ENCODE results near the gene PAXX. TPM values are rescaled to one million over a fixed set of nuclear protein-coding genes. Genes with fewer than 3 reads are reported as not detected.

PAXX gene
- total RNA-seq, 1 donor, result 16.6 TPM

GRCh38 chr9:137037035-137037434, 44.8 kb downstream of the PAXX start:
- H3K79me2 ChIP-seq (ENCODE audit: insufficient read depth, low read length), result peaks cover 4% of the 10 kb centered on the region
- no peaks in the 10 kb centered on the region for H3K27me3 ChIP-seq (ENCODE audit: insufficient read depth, low read length)
- no peak overlapping the region for H3K4me2 ChIP-seq (ENCODE audit: insufficient read depth, low read length)
- peaks cover 5% of the 10 kb centered on the region for H3K36me3 ChIP-seq (ENCODE audit: insufficient read depth, low read length)
- no peak overlapping the region for H3K4me3 ChIP-seq (ENCODE audit: insufficient read depth, low read length)
- TF ChIP-seq, protein P1, sequence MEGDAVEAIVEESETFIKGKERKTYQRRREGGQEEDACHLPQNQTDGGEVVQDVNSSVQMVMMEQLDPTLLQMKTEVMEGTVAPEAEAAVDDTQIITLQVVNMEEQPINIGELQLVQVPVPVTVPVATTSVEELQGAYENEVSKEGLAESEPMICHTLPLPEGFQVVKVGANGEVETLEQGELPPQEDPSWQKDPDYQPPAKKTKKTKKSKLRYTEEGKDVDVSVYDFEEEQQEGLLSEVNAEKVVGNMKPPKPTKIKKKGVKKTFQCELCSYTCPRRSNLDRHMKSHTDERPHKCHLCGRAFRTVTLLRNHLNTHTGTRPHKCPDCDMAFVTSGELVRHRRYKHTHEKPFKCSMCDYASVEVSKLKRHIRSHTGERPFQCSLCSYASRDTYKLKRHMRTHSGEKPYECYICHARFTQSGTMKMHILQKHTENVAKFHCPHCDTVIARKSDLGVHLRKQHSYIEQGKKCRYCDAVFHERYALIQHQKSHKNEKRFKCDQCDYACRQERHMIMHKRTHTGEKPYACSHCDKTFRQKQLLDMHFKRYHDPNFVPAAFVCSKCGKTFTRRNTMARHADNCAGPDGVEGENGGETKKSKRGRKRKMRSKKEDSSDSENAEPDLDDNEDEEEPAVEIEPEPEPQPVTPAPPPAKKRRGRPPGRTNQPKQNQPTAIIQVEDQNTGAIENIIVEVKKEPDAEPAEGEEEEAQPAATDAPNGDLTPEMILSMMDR (IDR thresholded peaks at IDR 0.05; ENCODE audit: extremely low read depth, low read depth, low read length), result no peak
- no peak overlapping the region for H2AFZ ChIP-seq (ENCODE audit: low read length)
- H4K20me1 ChIP-seq (ENCODE audit: insufficient read depth, low read length), result peaks cover 3% of the 10 kb centered on the region
- H3K27ac ChIP-seq (ENCODE audit: low read depth, low read length), result no peak overlapping the region
- H3K9me3 ChIP-seq (ENCODE audit: low read depth, low read length), result no peaks in the 10 kb centered on the region
- H3K4me1 ChIP-seq (ENCODE audit: insufficient read depth, low read length), result no peaks in the 10 kb centered on the region
- DNase-seq (ENCODE audit: insufficient read length, low spot score, missing footprints), result no peak

DNA sequence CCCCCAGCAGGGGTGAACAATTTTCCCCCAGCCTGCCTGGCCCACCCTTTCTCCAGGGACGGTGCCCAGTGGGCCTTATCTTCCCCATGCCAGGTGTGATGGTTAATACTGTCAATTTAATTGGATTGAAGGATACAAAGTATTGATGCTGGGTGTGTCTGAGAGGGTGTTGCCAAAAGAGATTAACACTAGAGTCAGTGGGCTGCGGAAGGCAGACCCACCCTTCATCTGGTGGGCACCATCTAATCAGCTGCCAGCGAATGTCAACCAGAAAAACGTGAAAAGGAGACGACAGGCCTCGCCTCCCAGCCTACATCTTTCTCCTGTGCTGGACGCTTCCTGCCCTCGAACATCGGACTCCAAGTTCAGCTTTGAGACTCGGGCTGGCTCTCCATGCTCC, 45.3 kb downstream of the PAXX start:
- Histone ChIP-seq H2AFZ (ENCODE audit: low read length) (no peak overlapping the region), H3K79me2 (ENCODE audit: insufficient read depth, low read length) (peaks cover 4% of the 10 kb centered on the region), H3K36me3 (ENCODE audit: insufficient read depth, low read length) (peaks cover 5% of the 10 kb centered on the region), H3K27me3 (ENCODE audit: insufficient read depth, low read length) (no peaks in the 10 kb centered on the region), H3K4me1 (ENCODE audit: insufficient read depth, low read length) (no peaks in the 10 kb centered on the region), H3K4me2 (ENCODE audit: insufficient read depth, low read length) (no peak overlapping the region), H4K20me1 (ENCODE audit: insufficient read depth, low read length) (peaks cover 3% of the 10 kb centered on the region), H3K9me3 (ENCODE audit: low read depth, low read length) (no peaks in the 10 kb centered on the region), H3K4me3 (ENCODE audit: insufficient read depth, low read length) (no peak overlapping the region), H3K27ac (ENCODE audit: low read depth, low read length) (no peak overlapping the region)
- TF ChIP-seq, protein P1 (IDR thresholded peaks at IDR 0.05; ENCODE audit: extremely low read depth, low read depth, low read length), result no peak
- no peak for DNase-seq (ENCODE audit: insufficient read length, low spot score, missing footprints)

DNA sequence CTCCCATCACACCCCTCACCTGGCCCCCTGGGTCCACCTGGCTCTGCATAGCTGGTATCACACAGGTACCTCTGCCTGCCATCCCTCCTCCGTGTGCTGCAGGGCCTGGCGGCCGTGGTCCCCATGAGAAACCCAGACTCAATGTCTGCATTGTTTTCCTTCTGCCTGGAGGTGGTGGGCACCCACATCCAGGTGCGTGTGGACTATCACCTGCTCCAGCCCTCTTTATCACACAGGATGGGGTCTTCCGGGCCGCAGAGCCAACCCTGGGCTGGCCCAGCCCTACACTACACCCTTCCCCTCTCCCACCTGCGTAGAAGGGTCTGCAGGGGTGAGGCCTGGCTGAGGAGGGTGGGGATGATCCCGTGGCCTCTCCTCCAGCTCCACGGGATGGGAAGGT, 46.7 kb downstream of the PAXX start:
- no peaks in the 10 kb centered on the region for H3K4me1 ChIP-seq (ENCODE audit: insufficient read depth, low read length)
- H3K4me2 ChIP-seq (ENCODE audit: insufficient read depth, low read length), result no peak overlapping the region
- DNase-seq (ENCODE audit: insufficient read length, low spot score, missing footprints), result no peak
- no peaks in the 10 kb centered on the region for H3K9me3 ChIP-seq (ENCODE audit: low read depth, low read length)
- peaks cover 16% of the 10 kb centered on the region for H3K79me2 ChIP-seq (ENCODE audit: insufficient read depth, low read length)
- H4K20me1 ChIP-seq (ENCODE audit: insufficient read depth, low read length), result peaks cover 12% of the 10 kb centered on the region
- no peak overlapping the region for H2AFZ ChIP-seq (ENCODE audit: low read length)
- peaks cover 5% of the 10 kb centered on the region for H3K36me3 ChIP-seq (ENCODE audit: insufficient read depth, low read length)
- no peak overlapping the region for H3K27ac ChIP-seq (ENCODE audit: low read depth, low read length)
- H3K4me3 ChIP-seq (ENCODE audit: insufficient read depth, low read length), result no peak overlapping the region
- TF ChIP-seq, protein P1 (IDR thresholded peaks at IDR 0.05; ENCODE audit: extremely low read depth, low read depth, low read length), result no peak
- no peaks in the 10 kb centered on the region for H3K27me3 ChIP-seq (ENCODE audit: insufficient read depth, low read length)

- peaks cover 2% of the 10 kb centered on the region for H3K4me1 ChIP-seq (ENCODE audit: insufficient read depth, low read length)
- H3K36me3 ChIP-seq (ENCODE audit: insufficient read depth, low read length), result peaks cover 5% of the 10 kb centered on the region
- no peak overlapping the region for H3K4me3 ChIP-seq (ENCODE audit: insufficient read depth, low read length)
- H3K4me2 ChIP-seq (ENCODE audit: insufficient read depth, low read length), result no peak overlapping the region
- no peak overlapping the region for H3K27ac ChIP-seq (ENCODE audit: low read depth, low read length)
- peaks cover 25% of the 10 kb centered on the region for H3K79me2 ChIP-seq (ENCODE audit: insufficient read depth, low read length)
- H4K20me1 ChIP-seq (ENCODE audit: insufficient read depth, low read length), result peaks cover 20% of the 10 kb centered on the region
- H2AFZ ChIP-seq (ENCODE audit: low read length), result no peak overlapping the region
- H3K27me3 ChIP-seq (ENCODE audit: insufficient read depth, low read length), result no peaks in the 10 kb centered on the region
- no peak for DNase-seq (ENCODE audit: insufficient read length, low spot score, missing footprints)
- TF ChIP-seq, protein P1 (IDR thresholded peaks at IDR 0.05; ENCODE audit: extremely low read depth, low read depth, low read length), result no peak
- H3K9me3 ChIP-seq (ENCODE audit: low read depth, low read length), result no peaks in the 10 kb centered on the region
Observed at GRCh38 chr9:137039611-137040366, 47.6 kb downstream of the PAXX start.

Measured in osteoblast (primary cell).